HG02798 (cell line): ENCODE measurements around the gene FTO.

Experiments used
- ATAC-seq: cut with Tn5 transposase; IDR thresholded peaks from one replicate; pipeline ENCODE4 v1.9.1; 2021; ENCODE audit warnings: mild to moderate bottlenecking; ENCODE audit not compliant: unreplicated experiment, poor library complexity

Gene FTO

DNA sequence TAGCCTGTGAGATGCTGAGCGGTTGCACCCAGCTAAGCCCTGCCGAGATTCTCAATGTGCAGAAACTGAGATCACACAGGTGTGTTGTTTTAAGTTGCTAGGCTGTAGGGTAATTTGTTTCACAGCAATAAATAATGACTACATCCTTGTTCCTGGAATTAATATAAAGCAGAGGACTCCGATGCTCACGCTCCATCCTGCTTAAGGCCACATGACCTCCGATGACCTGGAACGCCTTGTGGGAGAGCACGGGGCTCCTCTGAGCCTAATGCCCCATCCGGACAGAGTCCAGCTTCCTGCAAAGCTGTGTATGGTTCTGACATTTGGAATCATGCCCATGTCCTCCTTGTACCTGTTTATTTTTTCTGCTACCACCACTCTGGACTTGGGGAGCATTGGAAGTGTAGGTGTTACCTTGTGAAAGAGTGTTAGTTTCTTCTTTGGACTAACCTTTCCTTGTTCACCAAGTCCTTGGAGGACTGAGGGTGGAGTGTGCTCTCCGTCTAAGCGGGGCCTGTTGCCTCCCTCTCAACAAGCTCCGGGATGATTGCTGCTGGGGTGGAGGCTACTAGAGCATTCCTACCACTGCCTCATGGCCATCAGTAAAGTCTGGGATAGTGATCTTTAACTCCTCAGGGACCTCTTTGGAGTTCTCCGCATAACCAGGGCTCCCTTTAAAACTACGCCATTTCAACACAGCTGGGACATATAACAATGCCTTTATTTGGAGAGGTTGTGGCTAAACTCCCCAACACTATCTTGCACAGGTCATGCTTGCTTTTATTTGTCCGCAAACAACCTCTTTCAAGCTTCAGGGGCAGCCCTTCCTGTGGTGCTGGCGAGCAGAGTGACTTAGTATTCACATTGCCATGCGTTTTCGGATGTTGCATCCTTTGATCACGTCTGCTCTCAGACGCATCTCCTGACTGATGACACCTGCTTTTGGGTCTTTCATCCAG is 457.3 kb downstream of the FTO start:
- ATAC-seq: no peak

DNA sequence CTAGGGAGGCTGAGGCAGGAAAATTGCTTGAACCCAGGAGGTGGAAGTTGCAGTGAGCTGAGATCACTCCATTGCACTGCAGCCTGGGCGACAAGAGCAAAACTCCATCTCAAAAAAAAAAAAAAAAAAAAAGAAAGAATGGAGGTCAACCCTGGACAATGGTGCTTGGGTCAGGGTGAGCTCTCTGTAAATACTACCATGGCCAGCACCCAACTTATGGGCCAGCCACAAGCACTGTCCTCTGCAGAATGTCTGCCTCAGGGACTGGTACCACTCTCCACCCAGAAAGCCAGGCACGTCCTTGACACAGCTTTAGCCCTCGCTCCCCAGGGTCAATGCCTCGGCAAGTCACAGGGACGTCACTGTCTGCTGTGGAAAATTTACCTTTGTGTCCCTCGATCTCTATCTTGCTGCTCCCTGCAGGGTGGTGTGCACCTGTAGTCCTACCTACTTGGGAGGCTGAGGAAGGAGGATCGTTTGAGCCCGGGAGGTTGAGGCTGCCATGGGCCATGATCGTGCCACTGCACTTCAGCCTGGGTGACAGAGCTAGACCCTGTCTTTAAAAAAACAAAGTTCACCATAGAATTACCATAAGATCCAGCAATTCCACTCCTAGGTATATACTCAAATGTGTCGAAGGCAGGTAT is 459.4 kb downstream of the FTO start:
- ATAC-seq: no peak

DNA sequence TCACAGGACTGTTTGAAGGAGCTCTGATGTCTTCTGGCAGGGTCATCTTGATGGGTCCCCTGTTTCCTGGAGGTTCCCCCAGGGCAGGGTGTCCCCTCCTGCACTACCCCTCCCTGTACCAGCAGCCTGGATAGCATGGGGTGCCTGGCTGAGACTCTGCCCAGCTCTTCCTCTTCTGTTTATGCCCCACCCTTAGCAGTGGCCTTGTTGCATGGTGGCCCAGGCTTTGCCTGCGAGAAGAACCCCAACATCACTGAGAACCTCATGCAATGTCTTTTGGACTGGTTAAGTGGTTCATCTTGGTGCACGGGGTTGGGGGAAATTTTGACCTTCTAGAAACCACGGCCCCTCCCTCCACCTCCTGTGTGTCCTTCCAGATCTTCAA is 460.8 kb downstream of the FTO start:
- ATAC-seq: no peak

DNA sequence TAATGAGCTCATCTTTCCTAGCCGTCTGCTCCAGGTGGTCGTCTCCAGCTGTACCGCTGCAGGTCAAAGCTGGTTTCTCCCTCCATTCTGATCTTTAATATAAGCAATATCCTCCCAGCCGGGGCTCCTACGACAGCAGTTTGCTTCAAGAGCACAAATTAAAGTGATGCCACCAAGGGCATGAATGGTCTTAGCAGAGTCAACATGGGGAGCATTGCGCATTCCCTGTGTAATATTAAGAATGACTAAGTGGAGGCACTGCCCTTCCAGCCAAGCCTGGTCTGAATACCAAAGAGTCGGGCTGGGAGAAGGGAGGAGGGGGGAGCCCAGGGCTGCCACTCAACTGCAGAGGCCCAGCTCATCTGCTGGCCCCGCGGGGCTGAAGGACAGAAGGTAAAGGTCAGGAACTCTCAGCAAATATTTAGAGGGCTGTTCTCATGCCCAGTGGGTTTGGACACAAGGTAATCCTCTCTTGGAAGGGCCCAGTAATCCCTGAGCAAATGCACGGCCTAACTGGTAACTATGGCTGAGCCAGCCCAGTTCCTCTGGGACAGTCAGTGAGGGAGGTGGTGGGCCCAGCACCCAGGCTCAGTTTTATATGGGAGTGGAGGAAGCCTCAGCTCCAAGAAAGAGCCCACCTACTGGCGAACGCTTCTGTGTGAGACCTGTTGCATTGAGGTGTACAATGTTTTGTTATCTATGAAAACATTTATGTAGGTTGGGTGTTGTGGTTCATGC is 461.4 kb downstream of the FTO start:
- ATAC-seq: no peak

DNA sequence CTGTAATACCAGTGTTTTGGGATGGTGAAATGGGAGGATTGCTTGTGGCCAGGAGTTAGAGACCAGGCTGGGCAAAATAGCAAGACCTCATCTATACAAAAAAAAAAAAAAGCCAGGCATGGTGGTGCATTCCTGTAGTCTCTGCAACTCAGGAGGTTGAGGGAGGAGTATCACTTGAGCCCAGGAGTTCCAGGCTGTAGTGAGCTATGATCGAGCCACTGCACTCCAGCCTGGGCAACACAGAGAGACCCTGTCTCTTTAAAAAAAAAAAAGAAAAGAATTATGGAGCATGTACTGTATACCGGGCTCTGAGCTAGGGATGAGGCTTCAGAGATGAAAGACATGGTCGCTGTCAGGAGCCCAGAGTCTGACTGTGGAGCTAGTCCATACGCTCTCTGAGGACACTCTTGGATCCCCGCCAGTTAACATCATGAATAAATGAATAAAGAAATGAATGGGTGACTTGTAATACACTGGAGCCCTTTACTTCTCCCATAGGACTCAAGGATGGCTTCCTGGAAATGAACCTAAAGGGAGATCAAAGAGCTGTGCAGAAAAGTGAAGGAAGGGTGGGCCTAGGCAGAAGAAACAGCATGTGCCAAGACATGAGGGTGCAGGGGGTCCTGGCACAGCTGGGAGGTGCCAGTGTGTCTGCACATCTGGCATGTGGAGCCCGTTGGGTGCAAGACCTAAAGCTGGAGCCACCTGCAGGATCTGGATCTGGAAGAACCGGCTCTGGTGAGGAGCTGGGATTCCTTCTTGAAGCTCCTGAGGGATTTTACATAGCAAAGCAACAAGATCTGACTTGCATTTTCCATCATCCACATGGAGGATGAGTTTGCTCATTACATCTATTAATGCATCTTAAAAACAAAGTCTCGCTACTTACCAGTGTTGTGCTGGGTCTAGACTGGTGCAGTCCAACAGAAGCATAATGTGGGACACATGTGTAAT is 462.2 kb downstream of the FTO start:
- ATAC-seq: no peak

DNA sequence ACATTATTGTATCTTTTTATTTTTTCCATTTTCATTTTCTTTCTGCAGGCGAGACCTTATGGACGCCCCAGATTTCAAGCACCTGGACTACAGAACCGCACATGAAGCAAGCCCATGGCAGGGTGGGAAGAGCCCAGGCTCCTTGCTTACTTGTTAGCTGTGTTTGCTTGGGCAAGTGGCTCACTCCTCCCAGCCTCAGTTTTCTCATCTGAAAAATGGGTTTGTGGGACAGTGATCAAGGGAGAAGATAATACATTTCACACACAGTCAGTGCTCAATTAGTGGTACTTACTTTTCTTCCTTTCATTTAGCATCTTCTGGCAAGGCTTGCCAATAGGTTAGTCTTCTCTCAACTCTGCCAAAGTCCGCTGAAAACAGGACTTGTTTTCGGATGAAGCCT is 465.2 kb downstream of the FTO start:
- no peak for ATAC-seq

GRCh38 chr16:54171626-54172537 is 467.9 kb downstream of the FTO start:
- ATAC-seq: no peak

- no peak for ATAC-seq
These were observed 469.5 kb downstream of the FTO start for GRCh38 chr16:54173490-54173889.

DNA sequence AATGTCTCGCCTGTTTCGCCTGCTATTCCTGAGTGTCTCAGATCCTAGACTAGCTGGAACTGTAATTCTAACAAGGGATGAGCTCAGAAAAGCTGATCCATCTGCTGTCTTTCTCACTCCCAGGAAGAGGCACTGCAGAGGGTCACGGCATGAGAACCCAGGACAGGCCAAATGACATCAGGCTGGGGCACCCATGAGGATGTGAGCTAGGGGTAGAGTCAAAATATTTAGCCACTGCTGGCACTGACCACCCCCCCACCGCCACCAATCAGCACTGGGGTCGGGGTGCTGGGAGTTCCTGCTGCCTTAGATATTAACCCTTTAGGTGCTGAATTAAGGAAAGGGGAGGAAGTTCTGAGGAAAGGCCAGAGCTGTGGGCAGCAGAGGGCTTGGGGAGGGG is 470.2 kb downstream of the FTO start:
- ATAC-seq: no peak

DNA sequence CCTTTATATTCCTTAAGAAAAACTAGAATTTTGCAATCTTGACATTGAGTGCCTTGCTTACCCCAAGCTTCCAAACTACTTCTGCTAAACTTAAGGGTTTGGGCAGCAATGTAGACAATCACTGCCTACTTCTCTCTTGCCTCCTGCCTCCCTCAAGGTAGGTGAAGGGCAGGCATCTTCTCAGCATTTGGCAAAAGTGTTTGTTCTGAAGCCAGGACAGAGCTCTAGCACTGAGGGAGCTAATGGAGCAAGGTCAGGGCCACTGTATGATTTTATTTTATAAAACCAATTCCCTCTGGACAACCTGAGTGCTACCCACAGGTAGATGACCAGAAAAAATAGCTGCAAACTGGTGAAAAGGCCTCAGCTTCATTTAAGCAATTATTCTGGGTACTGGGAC is 470.8 kb downstream of the FTO start:
- no peak for ATAC-seq

GRCh38 chr16:54175169-54175551 is 471.2 kb downstream of the FTO start:
- ATAC-seq: no peak

- ATAC-seq: no peak
These were observed 471.8 kb downstream of the FTO start for GRCh38 chr16:54175552-54176375.

- ATAC-seq: no peak
These were observed 472.5 kb downstream of the FTO start for GRCh38 chr16:54176376-54176901.

- ATAC-seq: no peak
These were observed 473.3 kb downstream of the FTO start for GRCh38 chr16:54177052-54177861.

DNA sequence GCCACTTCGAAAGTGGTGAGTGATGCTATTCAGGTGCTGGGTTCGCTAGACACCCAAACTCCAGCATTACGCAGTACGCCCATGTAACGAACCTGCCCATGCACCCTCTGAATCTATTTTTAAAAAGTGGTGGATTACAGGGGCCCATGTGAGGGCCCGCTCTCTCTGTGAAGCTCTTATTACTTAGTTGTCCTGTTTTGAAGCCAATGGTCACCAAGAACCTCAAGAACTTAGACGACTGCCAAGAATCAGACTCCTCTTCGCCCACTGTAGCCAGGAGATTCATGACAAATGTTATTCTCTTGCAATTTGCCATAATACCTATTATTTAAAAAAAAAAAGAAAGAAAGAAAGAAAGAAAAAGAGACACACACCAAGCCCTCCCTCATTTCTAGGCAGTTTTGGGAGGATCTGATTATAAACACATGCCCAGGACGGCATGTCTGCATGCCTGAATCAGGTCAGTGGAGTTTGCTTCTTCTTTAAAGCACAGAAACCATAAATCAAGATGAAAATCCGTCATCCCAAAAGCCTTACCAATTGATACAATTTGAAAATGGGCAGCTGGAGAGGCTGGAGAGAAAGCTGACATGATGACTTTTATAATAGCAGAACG is 474.0 kb downstream of the FTO start:
- ATAC-seq: no peak

GRCh38 chr16:54178478-54178976 is 474.6 kb downstream of the FTO start:
- no peak for ATAC-seq
